Measurements from ENCODE around the gene SPCS2.
"Not testable (repeated sequence)": the region's sequence is repeated elsewhere in the genome, so short reads cannot be mapped to it uniquely, and the experiment has no call there.

The SPCS2 gene

DNA sequence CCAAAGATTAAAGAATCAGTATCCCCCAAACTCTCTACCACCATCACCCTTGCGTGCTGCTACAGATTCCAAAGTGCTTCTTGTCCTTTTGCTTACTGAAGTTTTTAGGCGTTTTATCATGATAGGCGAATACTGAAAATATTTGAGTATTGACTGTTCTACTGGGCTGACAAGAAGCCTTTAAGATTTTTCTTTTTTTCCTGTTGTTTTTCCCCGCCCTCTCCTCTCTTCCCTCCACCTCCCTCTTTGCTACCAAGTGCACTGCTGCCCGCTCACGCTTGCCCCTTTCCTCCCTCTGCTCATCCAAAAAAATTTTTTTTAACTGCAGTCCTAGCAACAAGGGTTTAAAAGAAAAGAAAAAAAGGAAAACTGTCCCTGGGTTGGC lies 679 bp downstream of the SPCS2 start:
- peak; percentile 11 for DNase-seq (ENCODE audit: low spot score)

DNA sequence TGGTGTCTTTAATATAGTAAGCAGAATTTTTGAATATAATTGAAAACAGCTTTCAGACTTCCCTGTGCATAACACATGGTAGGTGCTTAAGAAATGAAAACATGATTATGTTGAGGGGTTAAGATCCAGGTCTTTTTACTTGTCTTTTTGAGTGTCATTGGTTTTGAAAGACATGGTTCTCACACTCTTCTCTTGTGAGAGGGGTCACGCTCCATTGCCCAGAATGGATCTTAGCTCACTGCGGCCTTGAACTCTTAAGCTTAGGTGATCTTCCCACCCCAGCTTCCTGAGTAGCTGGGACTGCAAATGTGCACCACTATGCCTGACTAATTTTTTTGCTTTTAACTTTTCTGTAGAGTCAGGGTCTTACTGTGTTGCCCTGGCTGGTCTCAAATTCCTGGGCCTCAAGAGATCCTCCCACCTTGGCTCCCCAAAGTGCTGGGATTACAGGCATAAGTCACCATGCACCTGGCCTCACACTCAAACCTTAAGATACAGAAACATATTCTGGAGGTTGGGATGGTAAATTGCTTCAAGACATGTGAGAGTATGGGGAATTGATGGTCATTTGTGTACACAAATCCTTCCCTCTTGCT lies 1.4 kb downstream of the SPCS2 start:
- DNase-seq (ENCODE audit: low spot score) = no peak

DNA sequence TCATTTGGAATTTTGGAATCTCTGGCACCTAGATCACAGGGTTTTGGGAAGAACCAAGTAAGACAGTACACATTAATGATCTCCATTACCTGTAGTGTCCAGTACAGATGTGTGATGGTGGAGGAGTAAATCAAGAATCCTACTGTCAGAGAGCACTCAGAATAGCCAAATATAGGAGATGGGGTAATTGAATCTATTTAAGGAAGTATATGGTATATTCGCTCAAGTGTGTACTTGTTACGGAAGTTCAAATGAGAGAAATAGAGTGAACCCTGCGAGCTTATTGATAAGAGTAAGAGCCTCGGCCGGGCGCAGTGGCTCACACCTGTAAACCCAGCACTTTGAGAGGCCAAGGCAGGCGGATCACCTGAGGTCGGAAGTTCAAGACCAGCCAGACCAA lies 2.2 kb downstream of the SPCS2 start:
- DNase-seq (ENCODE audit: low spot score) = no peak

DNA sequence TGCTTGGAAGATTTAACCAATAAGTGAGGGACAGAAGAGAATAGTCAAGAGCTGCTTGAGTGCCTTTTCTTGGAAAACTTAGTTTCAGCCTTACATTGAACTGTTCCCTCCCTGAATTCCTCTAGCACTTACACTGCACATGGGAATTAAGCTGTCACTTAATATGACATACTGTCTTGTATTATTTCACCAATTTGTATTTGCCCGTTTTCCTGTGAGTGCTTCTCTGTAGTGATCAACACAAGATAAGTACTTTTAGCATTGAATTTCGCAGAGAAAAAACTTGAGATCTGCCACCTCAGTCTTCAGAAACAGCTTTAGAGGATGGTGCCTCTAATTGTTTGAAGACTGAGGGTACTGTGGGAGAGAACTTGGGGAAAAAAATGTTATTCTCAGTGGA lies 3.7 kb downstream of the SPCS2 start:
- DNase-seq (ENCODE audit: low spot score) = no peak

DNA sequence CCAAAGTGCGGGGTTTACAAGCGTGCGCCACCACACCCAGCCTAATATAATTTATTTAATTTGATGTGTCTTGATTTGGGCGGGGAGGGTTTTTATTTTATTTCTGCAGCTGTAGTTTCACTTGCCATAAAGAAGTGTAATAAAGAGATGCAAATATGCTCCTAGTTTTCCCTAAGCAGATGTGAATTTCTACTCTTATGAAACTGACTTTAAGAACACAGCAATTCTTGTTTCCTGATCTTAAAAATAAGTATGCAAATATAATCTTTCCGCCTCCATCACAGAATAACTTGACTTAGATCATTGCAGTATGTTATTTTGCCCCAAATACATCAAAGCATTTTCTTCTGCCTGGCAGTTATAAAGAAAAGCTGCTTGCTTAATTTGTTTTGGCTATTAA lies 4.4 kb downstream of the SPCS2 start:
- DNase-seq (ENCODE audit: low spot score) = no peak

DNA sequence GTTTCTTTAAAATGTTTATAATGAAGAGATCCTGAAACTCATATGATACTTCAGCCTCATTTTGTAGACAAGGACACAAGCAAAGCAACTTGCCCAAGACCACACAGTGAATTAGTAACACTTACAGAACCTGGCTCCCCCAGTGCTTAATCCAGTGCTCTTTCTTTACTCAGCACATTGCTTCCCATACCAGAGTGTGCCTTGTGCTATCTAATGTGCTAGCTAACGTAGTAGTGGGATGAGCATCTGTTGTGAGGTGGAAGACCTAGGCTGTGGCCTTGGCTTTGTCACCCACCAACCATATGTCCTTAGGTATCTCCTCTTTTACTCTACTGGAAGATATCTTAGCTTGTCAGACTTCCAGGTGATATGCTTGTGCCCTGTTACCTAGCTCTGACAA lies 5.1 kb downstream of the SPCS2 start:
- DNase-seq (ENCODE audit: low spot score) = no peak

DNA sequence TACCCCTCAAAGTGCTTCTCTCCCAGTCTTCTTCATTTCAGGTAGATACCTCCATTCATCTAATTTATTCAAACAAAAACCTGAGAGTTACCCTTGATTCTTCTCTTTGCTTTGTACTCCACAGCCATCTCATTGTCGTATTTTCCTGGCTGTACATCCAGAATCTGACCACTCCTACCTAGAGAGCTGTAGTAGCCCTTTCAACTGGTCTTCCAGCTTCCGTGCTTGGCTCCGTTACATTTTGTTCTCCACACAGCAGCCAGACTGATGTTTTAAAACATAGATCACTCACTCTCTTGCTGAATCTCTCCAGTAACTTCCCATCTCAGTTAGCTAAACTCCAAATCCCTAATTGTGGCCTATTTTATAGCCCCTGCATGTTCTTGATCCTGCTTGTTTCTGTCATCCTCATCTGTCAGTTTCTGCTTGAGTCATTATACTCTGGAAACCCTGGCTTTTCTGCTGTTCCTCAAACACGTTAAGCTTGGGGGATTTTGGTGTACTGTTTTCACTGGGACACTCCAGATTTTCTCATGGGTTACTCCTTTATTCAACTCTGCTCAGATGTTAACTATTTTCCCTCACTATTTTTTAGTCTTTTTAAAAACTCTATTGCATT lies 7.4 kb downstream of the SPCS2 start:
- DNase-seq (ENCODE audit: low spot score) = no peak

DNA sequence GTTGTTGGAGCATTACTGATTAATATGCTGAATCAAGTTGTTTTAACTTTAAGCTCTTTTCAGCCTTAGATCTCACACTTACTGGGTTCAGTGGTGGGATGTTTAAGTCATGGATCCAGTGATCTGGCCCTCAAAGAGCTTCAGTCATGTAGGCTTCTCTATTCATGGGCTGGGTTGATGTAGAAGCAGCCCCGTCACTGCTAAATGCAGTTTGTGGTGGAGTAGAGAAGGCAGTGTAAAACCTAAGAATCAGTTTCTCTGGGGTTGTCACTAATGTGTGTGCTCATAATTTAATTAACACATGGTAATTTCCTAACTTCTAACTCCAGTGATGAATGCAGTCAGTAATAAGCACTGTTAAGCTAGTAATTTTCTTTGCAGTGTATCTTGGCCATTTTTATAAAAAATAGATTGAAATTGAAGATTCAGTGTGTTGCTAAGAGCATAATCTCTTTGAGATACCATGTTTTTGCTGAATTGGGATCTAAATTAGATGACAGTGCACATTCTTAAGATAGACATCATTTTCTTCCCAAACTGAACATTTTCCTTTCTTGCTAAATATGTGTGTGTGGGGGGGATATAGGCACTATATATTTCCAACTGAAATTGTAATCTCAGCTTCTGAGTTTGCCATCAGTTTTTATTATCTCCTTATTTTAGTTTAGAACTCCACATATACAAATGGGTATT lies 9.0 kb downstream of the SPCS2 start:
- no peak for DNase-seq (ENCODE audit: low spot score)

DNA sequence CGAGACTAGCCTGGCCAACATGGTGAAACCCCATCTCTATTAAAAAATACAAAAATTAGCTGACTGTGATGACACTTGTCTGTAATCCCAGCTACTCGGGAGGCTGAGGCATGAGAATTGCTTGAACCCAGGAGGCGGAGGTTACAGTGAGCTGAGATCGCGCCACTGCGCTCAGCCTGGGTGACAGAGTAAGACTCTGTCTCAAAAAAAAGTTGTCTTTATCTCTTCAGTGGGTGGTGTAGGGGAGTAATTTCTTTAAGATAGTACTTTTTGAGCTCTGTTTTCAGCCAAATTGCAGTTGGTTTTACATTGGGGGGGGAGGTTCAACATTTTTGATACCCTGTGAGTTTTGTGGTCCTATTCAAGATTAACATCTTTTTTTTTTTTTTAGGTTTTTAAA lies 11.1 kb downstream of the SPCS2 start:
- not testable (repeated sequence) for DNase-seq (ENCODE audit: low spot score)

DNA sequence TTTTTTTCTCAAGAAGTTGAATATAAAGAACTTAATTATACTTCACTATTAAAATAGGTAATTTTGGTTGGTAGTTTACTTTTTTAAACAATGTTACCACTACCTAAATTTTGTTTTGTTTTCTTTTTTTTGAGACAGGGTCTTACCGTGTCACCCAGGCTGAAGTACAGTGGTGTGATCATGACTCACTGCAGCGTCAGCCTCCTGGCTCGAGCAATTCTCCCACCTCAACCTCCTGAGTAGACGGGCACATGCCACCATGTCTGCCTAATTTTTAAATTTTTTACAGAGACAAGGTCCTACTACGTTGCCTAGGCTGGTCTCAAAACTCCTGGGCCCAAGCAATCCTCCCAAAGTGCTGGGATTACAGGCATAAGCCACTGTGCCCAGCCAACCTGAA lies 17.6 kb downstream of the SPCS2 start:
- DNase-seq (ENCODE audit: low spot score) = no peak

DNA sequence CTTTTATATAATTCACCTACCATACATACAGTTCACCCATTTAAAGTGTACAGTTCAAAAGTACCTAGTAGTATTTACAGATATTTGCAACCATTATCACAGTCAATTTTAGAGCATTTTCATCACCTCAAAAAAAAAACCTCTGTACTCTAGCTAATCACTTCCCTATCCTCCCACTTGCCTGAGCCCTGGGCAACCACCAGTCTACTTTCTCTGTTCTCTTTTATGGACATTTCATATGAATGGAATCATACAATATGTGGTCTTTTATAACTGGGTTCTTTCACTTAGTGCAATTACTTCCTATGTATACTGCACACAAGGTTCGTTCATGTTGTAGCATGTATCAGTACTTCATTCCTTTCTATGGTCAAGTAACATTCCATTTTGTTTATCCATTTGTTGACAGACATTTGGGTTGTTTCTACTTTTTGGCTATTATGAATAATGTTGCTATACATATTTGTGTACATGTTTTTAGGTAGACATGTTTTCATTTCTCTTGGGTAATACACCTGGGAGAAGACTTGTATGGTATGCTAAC lies 21.9 kb downstream of the SPCS2 start:
- DNase-seq (ENCODE audit: low spot score) = no peak

DNA sequence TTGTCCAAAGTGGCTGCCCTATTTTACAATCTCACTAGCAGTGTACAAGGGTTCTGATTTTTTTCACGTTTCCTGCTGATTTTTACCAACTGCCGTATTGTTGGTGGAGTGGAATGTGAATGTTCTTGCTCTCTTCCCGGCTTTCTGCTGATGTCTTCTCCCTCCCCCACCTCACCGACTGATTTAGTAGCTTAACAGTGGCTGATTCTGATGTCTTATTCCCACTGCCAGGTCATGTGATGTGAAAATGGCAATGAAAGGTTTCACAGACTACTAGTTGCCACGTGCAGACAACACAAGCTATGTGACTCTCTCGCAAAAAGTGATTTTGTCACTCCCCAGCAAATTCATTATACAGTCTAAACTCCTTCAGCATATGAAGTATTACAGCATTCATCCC lies 22.4 kb downstream of the SPCS2 start:
- DNase-seq (ENCODE audit: low spot score) = no peak

DNA sequence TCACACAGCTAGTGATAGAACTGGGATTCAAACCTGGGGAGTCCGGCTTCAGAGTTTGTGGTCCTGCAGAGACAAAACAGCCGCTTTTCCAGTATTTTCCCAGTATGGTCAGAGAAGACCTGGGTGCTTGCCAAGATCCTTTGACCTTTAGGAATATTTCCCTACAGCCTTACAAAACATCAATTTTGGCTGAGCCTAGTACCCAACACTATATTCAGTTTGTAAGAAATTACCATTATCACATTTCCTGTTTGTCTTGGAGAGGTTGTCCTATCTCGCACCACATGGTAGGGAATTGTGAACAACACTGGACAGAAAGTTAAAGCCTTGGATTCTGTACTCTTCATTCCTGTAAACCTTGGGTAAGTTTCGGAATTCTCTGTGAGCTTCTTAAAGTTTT lies 29.0 kb downstream of the SPCS2 start:
- no peak for DNase-seq (ENCODE audit: low spot score)

DNA sequence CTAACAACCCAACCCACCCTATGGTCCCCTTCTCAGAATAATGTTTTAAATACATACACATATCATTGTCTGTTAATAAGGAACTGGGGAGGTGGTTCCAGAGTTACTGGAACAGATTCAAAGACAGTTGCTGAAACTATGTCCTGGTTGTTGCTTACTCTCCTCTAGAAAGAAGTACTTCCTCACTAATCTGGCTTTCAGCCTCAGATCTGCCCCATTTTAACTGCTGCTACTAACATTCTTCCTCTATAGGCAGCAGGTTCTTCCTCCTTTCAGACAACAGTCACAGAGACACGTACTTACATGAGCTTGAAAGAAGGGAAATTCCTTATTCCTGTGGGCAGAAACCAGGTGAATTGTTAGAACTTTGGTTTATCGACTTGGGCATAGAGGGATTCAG lies 31.6 kb downstream of the SPCS2 start:
- no peak for DNase-seq (ENCODE audit: low spot score)

DNA sequence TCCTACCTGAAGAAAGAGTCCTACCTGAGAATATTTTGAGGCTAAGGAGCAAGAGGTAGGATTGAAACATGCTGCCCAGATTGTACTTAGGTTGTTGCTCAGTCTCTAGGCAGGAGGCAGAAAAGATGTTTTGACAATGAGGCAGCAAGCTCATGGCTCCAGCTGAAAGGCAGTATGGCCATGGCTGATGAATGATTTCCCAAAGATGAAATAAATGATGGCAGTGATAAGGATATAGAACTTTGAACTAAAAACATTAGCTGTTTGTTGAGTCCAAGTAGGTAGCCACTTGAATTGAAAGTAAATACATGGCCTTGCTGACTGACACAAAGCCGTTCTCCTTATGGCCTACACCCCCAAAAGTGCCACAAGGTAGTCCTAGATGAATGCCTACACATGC lies 32.8 kb downstream of the SPCS2 start:
- DNase-seq (ENCODE audit: low spot score) = no peak

DNA sequence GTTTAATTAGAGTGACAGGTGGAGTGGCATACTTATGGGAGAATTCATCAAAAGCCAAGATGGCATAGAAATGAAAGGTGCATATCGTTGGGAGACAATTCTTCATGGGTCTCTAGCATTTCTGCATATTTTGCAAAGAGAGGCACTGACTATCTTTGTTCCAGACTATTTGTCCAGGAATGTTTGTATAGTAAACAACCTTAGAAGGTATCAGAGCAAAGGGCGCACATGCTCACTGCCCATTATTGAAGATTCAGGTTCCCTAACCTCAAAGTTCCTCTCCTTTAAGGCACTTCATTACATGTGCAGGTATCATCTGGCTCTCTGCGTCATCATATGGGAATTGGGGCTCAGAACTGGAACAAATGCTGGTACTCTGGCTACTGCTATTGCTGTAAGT lies 35.0 kb downstream of the SPCS2 start:
- DNase-seq (ENCODE audit: low spot score) = no peak

DNA sequence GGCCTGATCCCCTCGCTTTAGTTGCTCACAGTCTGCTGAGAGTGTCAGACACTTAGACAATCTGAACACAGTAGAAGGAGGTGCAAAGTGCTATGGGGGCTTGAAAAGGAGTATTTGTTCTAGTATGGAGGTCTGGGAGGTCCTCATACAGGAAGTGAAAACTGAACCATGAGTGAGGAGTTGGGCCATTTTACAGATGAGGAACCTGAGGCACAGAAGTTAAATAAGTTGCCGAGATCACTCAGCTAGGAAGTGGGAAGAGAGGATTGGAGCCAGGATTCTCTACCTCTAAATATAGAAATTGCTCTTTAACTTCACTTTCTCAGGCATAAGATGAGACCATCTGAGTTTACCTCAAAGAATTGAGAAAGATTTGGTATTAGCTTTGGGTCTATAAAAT lies 35.7 kb downstream of the SPCS2 start:
- no peak for DNase-seq (ENCODE audit: low spot score)

DNA sequence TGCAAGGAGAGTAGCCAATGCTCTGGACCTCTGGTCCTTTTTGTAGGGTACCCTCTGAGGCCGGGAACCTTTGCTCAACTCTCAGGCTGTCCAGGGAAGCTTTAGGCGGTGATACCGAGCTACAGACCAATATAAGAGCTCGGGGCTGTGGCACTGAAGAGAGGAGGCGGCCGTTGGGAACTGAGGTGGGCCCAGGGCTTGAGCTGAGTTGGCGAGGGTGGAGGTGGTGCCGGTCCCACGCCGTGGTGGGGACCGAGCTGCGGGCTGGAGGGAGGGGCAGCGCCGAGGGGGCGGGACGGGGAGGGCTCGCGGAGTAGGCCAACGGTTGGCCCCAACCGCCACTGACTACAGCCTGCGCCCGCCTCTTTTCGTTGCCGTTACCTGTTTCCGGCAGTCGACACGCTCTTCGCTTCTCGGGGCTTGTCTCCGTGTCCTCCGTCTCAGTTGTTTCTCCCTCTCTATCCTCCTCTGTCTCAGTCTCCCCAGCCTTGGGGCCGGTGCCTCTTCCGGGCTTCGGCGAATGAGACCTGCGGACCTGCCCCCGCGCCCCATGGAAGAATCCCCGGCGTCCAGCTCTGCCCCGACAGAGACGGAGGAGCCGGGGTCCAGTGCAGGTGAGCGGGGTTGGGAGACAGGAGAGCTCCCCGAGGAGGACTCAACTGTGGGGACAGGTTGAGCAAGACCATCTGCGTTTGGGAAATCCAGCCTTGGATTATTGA lies 39.6 kb downstream of the SPCS2 start, which contains the start of gene NEU3:
Gene NEU3, plus strand, starts transcription at position 393 of the 719 bp plus-strand sequence. Its CDS starts 128 bp downstream, at position 521.
- peak; percentile 86 for DNase-seq (ENCODE audit: low spot score)

DNA sequence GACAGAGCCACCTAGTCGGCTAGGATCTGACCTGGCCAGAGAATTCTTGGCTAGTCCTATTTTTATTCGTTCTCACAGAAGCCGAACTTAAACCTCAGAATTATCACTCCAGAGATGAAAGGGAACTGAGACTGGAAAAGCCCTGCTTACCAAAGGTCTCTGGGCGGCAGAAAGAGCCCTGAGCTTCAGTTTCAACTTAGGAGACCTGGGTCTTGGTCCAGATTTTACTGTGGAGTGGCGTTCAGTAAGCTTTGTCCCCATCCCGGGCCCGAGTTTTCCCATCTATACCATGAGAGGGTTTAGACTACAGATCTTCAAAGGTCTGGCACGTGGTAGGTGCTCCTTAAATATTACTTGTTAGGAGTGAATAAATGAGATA lies 40.2 kb downstream of the SPCS2 start:
- DNase-seq (ENCODE audit: low spot score) = no peak

DNA sequence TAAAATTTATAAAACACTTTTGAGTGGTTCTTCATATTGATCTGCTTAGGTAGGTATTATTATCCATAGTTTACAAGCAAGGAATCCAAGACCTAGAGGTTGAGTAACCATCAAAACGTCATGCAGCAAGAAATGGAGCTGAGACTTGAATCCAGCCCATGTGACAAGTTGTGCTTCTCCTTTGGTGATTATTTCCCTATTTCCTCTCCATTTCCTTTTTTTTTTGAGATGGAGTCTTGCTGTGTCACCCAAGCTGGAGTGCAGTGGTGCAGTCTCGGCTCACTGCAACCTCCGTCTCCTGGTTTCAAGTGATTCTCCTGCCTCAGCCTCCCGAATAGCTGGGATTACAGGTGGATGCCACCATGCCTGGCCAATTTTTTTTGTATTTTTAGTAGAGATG lies 41.1 kb downstream of the SPCS2 start:
- DNase-seq (ENCODE audit: low spot score) = not testable (repeated sequence)

DNA sequence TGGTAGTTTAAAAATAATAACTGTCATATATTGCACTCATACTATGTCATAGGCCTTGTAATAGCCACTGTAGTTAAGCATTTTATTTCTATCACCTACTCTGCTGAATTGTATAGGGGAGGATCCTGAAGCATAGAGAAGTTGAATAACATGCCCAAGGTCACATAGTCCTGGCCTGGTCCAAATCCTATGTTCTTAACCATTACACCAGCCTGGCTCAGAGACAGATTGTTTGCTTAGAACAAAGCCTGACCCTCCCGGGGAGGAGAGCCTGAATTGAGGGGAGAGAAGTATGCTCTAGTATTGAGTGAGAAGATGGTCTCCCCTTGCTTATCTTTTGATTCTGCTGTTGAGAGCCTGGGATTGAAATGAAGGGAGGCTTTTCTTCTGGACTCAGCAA lies 41.9 kb downstream of the SPCS2 start:
- no peak for DNase-seq (ENCODE audit: low spot score)

DNA sequence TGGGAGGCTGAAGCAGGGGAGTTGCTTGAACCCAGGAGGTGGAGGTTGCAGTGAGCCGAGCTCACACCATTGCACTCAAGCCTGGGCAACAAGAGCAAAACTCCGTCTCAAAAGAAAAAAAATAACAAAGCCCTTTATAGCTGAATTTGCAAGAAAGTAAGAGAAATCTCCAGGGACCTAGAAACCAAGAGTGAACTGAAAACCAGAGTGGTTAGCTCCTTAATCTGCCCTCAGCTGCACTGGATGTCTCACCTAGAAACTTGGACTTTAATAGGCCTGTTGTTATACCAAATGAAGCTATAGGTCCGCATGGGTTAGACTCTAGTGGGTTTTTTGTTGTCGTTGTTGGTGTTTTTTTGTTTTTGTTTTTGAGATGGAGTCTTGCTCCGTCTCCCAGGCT lies 43.8 kb downstream of the SPCS2 start:
- no peak for DNase-seq (ENCODE audit: low spot score)

All from SK-N-DZ (cell line).